HUDEP-2 (cell line): ENCODE data around the gene SLC8A2.

Experiments used
- DNase-seq, 76 experiments: peaks; one replicate each; lab custom pipeline; 2025; ENCODE audit not compliant: unreplicated experiment in 76 of 76; lab: John Stamatoyannopoulos, UW

The SLC8A2 gene

DNA sequence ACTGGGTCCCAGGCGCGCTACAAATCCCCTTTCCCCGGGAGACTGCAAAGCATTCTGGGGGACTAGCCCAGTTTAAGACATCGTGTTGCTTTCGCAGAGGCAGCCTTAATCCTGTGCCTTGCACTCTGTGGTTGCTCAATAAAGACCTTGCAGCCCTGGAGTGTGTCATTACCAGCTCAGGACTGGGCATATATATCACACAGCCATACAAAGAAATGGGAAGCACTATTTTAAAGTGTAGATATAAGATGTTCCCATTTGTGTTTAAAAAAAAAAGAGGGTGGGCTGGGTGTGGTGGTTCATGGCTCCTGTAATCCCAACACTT is 32.1 kb upstream of the SLC8A2 start:
- DNase-seq = no peak

DNA sequence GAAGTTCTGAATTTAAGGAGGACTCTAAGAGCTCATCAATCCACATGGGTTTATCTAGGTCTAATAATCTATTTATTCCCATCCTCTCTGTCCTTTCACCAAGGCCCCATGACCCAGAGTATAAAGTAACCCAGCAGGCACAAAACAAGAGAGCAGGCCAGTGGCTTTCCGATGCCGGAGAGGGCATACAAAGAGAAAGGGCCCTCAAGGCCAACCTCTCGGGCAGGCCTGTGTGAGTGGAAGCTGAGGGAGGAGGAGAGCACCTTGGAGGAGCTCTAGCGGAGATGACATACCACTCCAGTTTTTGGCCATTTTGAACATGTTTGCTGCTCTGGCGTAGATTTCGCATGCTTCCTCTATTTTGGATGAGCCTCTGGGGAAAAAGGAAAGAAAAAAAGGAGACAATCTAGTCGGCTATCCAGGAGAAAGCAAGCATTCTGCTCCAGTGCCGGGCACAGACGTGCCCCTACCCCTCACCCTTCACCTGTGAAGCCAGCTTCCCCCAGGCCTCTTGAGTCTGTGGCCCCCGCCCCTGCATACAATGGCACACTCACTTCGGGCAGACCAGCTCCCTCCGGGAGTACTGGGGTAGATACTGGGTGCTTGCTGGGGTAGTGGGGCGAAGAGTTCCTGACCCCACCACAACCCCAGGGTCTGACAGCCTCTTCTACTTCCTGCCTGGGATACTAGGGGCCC is 31.6 kb upstream of the SLC8A2 start:
- no peak for DNase-seq

DNA sequence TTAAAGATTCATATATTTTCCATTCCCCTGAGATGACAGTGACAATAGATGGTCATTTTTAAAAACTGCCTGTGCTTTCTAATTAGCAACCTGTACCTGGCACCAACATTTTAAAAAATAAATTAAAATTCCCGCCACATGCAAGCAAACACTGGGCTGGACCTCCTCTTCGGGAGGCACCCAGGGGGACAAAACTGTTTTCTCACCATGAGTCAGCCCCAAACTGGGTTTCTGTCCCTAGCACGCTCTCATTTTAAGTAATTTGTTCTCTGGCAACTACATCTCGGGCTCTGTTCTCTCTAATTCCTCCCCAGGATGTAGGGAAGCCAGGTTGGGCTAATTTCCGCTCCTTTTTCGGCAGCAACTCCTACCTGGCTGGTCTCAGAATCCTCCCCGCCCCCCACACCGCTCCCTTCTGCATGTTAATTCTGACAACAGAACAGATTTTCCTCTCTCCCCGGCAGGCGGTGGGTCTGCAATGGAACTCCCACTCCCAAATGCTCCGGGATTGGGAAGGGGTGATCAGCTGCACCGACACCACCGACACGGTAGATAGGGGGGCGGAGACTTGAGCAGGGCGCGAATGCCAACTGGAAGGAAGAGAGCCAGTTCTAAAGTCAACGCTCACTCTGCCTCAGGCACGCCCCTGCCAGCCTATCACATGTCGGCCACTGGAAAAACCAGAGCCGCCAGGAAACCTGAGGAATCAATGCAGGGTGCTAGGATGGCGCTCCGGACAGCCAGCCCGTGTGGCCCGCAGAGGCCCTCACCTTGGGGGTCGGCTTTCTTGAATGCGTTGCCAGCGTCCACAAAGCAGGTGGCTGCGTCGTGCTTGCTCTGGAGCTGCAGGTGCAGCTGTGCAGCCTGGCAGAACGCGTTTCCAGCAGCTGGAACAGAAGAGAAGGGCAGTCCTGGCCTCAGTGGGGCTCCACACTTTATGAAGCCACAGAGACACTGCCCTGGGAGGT is 28.5 kb upstream of the SLC8A2 start:
- no peak for DNase-seq

DNA sequence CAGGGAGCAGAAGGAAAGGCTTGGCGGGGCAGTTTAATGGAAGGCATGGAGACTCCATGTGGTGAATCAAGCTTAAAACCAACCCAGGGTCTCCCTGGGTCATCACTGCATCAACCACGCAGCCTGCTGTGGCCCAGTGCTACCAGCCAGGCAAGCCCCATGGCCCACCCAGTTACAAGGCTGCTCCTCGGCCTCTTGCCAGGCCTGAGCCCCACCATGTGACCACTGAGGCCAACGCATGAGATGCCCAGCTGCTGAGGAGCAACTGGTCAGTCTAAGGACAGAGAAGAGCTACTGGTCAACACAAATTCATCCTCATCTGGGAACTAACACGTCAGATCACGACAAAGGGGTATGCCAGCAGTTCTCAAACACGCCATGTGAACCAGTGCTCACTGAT is 27.7 kb upstream of the SLC8A2 start:
- no peak for DNase-seq

DNA sequence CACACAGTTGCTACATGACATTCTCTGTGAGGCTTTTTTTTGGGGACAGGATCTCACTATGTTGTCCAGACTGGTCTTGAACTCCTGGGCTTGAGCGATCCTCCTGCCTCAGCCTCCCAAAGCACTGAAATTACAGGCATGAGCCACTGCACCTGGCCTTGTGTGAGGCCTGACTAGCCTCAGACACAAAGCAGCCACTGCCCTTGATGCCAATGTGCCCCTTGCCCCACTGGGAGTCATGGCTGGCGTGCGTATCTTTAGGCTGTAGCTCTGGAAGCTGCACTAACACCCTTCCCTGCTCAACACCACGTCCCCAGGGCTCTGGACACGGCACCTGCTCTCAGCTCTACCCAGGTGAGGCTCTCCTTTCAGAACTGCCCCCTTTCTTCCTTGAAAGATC is 26.9 kb upstream of the SLC8A2 start:
- DNase-seq = no peak

DNA sequence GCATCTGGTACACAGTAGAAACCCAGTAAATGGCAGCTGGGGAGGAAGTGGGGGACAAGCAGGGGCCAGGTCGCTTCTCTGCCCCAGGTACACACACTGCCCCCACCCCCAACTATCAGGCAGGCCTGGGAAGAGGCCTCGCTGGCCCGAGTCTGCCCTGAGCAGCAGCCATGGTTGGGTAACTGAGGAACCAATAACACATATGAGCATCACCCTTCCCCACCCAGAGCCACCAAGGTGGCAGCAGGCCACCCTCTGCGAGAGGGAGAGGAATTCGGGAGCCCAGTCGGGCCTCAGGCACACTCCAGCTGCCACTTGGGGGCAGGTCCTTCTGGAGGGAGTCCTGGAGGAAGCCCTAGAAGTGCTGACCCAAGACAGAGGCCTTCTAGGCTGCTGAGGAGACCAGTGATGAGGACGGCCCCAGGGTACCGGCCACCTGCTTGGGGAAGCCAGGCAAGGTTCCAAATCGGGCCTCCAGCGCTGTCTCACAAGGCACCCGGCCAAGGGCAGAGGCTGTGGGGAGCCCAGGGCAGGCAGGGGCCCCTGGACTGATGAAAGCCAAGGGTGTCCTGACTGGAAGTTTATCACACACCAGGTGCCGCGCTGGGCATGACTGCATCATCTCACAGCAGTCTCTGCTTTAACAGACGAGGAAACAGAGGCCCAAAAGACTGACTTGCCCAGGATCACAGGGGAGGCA is 26.3 kb upstream of the SLC8A2 start:
- DNase-seq = peak in 54 of 76 experiments; percentile 20 to 86 (median 50)

DNA sequence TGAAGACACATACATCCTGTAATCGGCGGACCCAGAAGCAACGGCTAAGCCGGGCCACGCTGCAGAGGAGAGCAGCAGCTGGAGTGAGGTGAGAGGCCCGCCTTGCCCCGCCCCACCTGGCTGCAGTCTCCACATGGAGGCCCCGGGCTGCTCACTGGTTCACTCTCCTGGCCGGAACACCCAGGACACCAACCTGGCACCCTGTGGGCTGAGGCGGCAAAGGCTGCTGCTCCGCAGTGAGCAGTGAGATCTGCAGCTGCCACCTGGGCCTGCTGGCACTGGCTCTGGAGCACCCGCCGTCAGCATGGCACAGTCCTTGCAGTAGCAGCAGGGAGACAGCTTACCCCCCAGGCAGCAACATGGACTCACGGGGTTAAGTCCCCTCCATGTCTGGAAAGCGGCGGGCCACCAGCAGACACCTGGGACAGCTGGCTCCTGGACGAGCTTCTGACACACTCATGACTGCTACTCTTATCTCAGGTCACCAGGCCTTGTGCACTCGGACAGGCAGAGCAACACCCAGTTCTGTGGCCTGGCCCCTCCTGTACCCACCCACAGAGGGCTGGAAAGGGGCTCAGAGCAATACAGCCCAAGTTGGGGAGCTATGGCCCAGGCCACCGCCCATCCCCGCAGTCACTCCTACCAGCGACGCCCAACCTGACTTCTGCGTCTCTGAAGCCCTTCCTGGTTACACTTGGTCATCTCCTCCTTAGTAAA is 25.5 kb upstream of the SLC8A2 start:
- DNase-seq = peak in 75 of 76 experiments; percentile 80 to 100 (median 95)

DNA sequence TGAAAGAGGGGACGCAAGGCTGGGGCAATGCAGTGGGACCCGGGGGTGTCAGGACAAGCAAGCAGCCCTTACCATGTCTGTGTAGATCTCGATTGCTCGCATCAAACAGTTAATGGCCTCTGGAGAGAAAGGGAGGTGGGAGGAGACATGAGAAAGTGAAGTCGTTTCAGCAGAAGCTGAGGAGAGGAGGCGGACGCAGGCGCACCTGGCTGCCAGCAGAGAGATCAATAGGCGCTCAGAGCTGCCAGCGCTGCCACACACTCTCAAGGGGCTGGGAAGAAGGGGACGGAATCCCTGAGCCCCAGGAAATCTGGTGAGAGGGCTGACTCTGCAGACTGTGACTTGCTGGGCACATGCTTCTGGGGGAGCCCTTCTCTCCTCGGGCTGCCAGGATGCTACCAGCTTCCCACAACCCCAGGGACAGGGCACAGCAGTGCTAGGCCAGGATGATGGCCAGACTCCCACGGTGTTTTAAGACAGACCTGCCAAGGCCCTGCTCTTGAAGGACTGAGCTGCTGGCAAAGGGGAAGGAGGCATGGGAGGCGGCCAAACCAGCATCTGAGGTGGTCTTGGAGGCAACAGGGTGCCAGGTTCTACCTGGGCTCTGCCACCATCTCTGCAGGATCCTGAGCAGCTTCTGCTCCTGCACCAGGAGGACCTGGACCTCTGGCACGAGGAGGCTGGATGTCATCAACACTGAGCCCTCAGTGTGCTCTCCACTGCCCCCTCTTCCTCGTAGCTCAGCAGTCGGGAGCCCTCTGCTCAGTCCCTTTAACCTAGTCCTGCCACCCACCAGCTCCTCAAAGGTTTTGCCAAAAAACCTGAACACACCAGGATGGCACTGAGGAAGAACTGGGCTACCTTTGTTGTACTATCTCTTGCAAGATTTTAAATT is 24.0 kb upstream of the SLC8A2 start:
- DNase-seq = peak in 17 of 76 experiments; percentile 5 to 58 (median 36)

DNA sequence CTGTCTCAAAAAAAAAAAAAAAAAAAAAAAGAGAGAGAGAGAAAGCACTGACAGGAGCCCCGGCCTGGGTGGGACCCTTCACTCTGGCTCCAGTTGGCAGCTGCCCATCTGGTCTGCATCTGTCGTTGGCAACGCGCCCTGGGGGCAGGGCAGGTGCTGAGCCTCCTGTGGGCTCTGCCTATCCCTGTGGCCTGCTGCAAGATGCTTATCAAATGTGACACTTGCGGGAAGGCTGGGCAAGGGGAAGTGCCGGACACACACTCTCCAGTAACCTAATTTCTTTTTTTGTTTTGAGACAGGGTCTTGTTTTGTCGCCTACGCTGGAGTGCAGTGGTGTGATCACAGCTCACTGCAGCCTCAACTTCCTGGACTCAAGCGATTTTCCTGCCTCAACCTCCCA is 23.0 kb upstream of the SLC8A2 start:
- DNase-seq = peak; percentile 44 to 98 (median 92)

DNA sequence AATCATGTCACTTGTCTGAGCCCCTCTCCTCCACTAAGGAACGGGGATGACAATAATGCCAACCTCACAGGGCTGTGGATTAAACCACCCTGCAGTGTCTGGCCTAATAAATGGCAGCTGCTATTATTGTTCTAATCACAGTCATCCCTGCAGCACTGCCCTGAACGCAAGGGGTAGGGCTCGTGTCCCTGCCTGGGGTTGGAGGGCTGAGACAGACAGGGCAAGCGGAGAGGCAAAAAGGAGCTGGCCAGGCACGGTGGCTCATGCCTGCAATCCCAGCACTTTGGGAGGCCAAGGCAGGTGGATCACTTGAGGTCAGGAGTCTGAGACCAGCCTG is 22.5 kb upstream of the SLC8A2 start:
- peak in 1 of 76 experiments; percentile 53 for DNase-seq

DNA sequence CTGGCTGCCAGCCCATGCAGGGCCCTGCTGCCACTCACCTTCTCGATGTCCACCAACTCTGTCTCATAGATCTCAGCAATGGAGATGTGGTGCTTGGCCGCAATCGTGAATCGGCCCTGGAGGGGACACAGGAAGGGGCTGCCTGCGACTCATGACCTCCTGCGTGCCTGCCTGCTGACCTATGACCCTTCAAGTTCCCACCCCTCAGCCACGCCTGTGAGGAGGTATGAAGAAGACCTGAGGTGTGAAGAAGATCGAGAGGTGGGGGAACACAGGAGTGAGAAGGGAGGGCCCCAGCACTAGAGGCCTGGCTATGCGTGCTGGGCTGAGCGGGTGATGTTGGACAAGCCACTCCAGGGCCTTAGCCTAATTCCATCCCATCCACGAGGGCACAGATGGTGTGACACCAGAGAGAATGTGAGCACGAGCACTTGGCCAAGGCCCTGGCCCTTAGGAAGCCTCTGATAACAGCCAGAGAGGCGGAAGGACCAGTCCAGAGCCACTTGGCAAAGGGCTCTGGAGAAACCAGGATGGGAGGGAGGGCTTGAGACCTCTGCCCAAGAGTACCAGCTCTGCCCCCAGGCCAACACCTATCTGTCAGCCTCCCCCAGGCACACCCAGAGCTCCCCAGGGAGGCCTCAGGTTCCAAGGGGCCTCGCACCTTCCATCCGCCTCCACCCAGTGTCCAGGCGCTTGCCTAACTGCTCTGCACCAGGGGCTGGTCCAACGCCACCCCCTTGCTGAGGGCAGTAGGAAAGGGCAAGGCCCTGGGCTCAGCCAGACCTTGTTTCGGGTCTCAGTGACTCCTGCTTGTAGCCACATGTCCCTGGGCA is 21.9 kb upstream of the SLC8A2 start:
- DNase-seq = no peak

DNA sequence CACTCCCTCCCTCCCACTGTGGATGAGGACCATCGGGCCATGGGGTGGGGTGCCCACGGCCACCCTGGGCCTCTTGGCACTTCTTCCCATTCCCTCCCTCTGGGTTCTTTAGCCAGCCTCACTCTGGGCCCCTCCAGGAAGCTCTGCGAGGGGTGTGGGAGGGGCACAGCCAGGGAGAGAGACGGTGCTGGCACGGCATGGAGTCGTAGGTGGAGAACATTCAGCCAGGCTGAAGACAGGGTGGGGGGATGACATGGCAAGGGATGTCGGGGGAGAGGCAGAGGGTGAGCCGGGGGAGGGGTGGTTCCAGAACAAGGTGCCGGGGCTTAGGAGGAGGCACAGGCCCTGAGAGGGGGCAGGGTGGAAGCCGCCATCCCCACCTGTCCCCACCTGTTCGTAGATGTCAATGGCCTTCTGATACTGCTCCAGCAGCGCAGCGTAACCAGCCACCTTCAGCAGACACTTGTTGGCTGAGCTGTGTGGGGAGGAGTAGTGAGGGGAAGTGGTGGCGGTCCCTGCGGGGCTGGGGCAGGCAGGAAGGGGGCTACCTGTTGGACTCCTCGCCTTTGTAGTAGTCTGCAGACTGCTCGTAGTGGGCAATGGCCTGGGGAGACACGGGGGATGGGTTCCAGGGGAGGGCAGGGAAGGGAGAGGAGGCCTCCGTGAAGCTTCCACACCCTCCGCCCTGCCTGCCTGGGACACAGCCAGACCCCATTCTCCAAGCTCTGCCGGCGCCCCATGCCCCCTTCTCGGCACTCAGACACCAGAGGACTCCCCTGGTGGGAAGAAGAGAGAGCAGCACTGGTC is 21.1 kb upstream of the SLC8A2 start:
- DNase-seq = no peak

DNA sequence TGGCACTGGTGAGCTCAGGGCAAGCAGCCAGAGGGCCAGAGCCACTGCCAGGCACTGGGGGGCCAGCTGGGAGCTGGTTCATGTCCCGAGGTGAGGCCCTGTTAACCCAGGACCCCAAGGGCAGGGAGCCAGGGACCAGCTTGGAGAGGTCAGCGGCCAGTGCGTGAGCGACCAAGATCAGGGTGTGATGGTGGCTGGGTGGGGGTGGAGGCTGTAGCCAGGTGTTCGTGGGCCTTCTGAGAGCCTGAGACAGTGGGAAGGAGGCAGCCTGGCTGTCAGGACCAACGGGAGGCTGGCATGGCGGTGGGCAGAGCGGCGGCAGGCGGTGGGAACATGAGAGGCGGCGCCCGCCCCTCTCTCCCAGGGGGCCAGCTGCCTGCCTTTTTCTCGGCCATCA is 20.4 kb upstream of the SLC8A2 start:
- DNase-seq = no peak

DNA sequence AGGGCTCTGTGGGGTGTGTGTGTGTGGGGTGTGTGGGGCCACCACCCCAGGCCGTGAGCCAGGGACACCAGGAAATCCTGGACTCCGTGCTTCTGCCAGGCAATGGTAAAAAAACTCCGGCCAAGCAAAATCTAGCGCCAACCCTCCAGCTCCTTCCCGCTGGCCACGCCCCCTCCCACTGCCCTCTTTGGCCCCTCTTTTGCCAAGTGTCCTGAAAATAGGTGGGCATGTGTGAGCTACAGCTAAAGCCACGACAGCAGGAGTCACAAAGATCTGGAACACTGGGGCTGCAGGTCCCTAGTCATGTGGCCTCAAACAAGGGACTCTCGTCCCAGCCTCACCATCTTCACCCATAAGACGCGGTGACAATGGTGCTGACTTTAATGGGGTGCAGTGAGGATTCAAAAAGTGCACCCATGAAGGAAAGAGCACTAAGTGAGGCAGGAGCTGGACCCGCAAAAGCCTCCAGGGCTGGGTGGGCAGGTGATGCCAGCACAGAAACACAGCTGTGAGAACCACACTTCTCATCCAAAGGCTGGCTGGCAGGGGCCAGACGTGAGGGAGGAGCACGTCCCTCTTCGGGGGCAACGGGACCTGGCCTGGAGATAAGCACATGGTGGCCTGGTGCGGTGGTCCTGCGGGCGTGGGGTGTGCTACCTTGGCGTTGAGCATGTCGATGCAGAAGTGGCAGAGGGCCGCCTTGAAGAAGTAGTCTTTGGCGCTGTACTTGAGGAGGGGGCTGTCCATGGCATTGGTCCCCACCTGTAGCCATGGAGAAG is 19.9 kb upstream of the SLC8A2 start:
- DNase-seq = no peak

DNA sequence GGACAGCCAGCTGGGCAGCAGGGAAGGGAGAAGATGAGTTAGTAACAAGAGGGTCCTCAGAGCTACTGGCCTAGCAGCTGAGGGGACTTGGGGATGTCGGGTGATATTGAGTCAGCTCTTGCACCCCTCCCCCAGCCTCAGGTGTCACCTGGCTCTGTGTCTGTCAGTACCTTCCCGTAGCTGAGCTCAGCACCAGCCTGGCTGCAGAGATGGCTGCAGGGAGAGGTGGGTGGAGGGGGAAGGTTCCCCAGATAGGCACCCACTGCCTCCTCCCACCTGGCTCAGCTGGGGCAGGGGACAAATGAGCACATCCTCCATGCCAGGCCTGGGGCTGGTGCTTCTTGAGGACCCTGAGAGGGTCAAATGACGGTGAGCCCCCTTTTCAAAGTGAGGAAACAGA is 19.2 kb upstream of the SLC8A2 start:
- DNase-seq = no peak

DNA sequence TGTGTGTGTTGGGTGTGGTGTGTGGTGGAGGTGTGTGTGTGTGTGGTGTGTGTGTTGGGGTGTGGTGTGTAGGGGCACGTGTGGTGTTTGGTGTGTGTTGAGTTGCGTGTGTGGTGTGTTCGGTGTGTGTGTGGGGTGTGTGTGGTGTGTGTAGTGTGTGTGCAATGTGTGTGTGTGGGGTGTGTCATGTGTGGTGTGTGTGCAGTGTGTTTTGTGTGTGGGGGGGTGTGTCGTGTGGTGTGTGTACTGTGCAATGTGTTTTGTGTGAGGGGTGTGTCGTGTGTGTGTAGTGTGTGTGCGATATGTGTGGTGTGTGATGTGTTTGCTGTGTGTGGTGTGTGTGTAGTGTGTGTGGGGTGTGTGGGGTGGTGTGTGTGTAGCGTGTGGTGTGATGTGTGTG is 18.3 kb upstream of the SLC8A2 start:
- no peak for DNase-seq

DNA sequence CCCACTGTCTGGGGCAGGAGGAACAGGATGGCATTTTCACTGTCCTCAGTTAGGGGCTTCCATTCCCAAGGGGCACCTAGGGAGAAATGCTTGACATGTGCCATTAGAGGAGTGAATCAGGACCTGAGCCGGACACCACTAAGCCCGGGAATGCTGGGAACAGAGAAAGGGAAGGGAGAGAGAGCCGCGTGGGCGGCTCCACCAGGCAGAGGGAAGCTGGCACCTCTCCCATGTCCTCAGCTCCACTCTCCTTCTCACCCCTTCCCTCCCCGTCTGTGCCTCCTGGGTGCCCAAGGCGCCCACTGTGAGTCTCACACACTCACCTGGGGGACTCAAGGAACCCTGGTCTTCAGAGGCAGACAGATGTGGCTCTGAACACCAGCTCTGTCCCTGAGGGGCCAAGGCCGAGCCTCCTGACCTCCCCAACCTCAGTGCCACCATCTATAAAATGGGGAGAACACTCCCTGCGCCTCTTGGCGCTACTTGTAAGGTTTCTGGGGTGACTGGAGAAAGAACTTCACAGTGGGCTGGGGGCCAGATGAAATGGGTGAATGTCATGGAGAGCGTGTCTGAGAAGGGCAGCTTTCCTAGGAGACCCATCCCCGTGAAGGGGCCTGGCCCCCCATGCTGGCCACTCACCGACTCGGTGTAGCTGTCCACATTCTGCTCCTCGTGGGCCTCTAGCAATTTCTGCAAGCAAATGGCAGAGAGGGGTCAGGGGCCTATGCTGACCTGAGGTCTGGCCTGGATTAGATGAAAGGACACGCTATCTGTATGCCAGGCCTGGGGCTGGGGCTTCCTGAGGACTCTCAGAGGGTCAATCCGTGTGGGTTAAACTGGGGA is 17.6 kb upstream of the SLC8A2 start:
- no peak for DNase-seq
